HG03342 (cell line): ENCODE data around the gene SFXN2.

Experiments
- ATAC-seq: cut with Tn5 transposase; IDR thresholded peaks from one replicate; pipeline ENCODE4 v1.9.1; 2021; ENCODE audit warnings: mild to moderate bottlenecking, moderate library complexity; ENCODE audit not compliant: unreplicated experiment

Gene SFXN2

GRCh38 chr10:102775201-102775934, 60.9 kb downstream of the SFXN2 start:
- no peak for ATAC-seq

- ATAC-seq = no peak
These were observed 61.7 kb downstream of the SFXN2 start for GRCh38 chr10:102775935-102776669.

- ATAC-seq = no peak
These were observed 62.5 kb downstream of the SFXN2 start for GRCh38 chr10:102776779-102777456.

GRCh38 chr10:102777711-102778453, 63.4 kb downstream of the SFXN2 start:
- no peak for ATAC-seq

GRCh38 chr10:102778781-102779180, 64.3 kb downstream of the SFXN2 start:
- no peak for ATAC-seq

- ATAC-seq = no peak
These were observed 65.5 kb downstream of the SFXN2 start for GRCh38 chr10:102779680-102780526.

- no peak for ATAC-seq
These were observed 66.0 kb downstream of the SFXN2 start for GRCh38 chr10:102780527-102780808.

GRCh38 chr10:102781090-102781920, 66.9 kb downstream of the SFXN2 start:
- ATAC-seq = no peak

- no peak for ATAC-seq
These were observed 67.6 kb downstream of the SFXN2 start for GRCh38 chr10:102781921-102782557.

GRCh38 chr10:102782673-102783551, 68.5 kb downstream of the SFXN2 start:
- no peak for ATAC-seq

GRCh38 chr10:102783568-102783967, 69.1 kb downstream of the SFXN2 start:
- no peak for ATAC-seq

- no peak for ATAC-seq
These were observed 71.4 kb downstream of the SFXN2 start for GRCh38 chr10:102785818-102786217.

- no peak for ATAC-seq
These were observed 77.4 kb downstream of the SFXN2 start for GRCh38 chr10:102791754-102792395.
